Immature natural killer cell (primary cell): Measurements from ENCODE around the gene SLC9A5. TPM values are rescaled to one million over a fixed set of nuclear protein-coding genes. Genes with fewer than 3 reads are reported as not detected.
A peak's percentile ranks its signal among the peaks of the same experiment; 100 is the strongest.

ENCODE experiments used
- DNase-seq, 3 donors: peaks; one replicate each; pipeline ENCODE4 v3.0.0; 2022; ENCODE audit warnings: mixed read lengths in 1 of 3
- H3K27ac Mint-ChIP-seq, 6 donors: one replicate each; pipeline ENCODE4 v1.8.0; 2020; ENCODE audit warnings: mixed read lengths in 6 of 6, mild to moderate bottlenecking in 5 of 6, inconsistent platforms in 4 of 6, moderate library complexity in 3 of 6
- H3K27me3 Mint-ChIP-seq, 3 donors: one replicate each; pipeline ENCODE4 v1.8.0; 2020 to 2021; ENCODE audit warnings: low read depth in 3 of 3, mild to moderate bottlenecking in 3 of 3, mixed read lengths in 3 of 3, moderate library complexity in 3 of 3, inconsistent platforms in 1 of 3
- H3K36me3 Mint-ChIP-seq, 3 donors: one replicate each; pipeline ENCODE4 v1.8.0; 2020; ENCODE audit warnings: mixed read lengths in 3 of 3, inconsistent platforms in 2 of 3, mild to moderate bottlenecking in 2 of 3
- H3K4me1 Mint-ChIP-seq, 2 donors: one replicate each; pipeline ENCODE4 v1.8.0; 2020; ENCODE audit warnings: inconsistent platforms in 2 of 2, mild to moderate bottlenecking in 2 of 2, mixed read lengths in 2 of 2, moderate library complexity in 1 of 2
- H3K4me3 Mint-ChIP-seq, 5 donors: one replicate each; pipeline ENCODE4 v1.8.0; 2020; ENCODE audit warnings: mild to moderate bottlenecking in 5 of 5, mixed read lengths in 5 of 5, inconsistent platforms in 3 of 5, moderate library complexity in 3 of 5
- H3K9me3 Mint-ChIP-seq, 6 donors: one replicate each; pipeline ENCODE4 v1.8.0; 2020; ENCODE audit warnings: mild to moderate bottlenecking in 6 of 6, mixed read lengths in 6 of 6, inconsistent platforms in 4 of 6, moderate library complexity in 3 of 6
- polyA plus RNA-seq, 3 donors: library from polyadenylated mRNA; unstranded; fragments of 300-500 nt; fragmentation: Illumina TruSeq; gene quantifications; one replicate each; pipeline ENCODE4 v1.2.3, GENCODE V29; 2021

The SLC9A5 gene
- polyA plus RNA-seq, 3 donors from 2014 or later: 0.46 TPM; not detected in 2

GRCh38 chr16:67281536-67282446, 33.0 kb downstream of the SLC9A5 start:
- H3K4me3 Mint-ChIP-seq: peak overlapping the region in 1 of 5 donors; percentile 36
- H3K36me3 Mint-ChIP-seq: peaks cover 0 to 4% (median 3%) of the 10 kb centered on the region in 3 donors
- no peaks in the 10 kb centered on the region for H3K27me3 Mint-ChIP-seq
- H3K4me1 Mint-ChIP-seq: peaks cover 6 to 9% of the 10 kb centered on the region in 2 donors
- no peak overlapping the region for H3K27ac Mint-ChIP-seq
- no peak for DNase-seq
- H3K9me3 Mint-ChIP-seq: no peaks in the 10 kb centered on the region

- H3K9me3 Mint-ChIP-seq: no peaks in the 10 kb centered on the region
- no peaks in the 10 kb centered on the region for H3K27me3 Mint-ChIP-seq
- H3K27ac Mint-ChIP-seq: no peak overlapping the region
- H3K36me3 Mint-ChIP-seq: peaks cover 0 to 4% (median 3%) of the 10 kb centered on the region in 3 donors
- DNase-seq: no peak
- peaks cover 4 to 7% of the 10 kb centered on the region in 2 donors for H3K4me1 Mint-ChIP-seq
- no peak overlapping the region for H3K4me3 Mint-ChIP-seq
Measured at GRCh38 chr16:67282447-67282805, 33.6 kb downstream of the SLC9A5 start.

- peaks cover 0 to 3% of the 10 kb centered on the region in 2 donors for H3K4me1 Mint-ChIP-seq
Measured at GRCh38 chr16:67283039-67283825, 34.5 kb downstream of the SLC9A5 start.

GRCh38 chr16:67283826-67284555, 35.2 kb downstream of the SLC9A5 start:
- H3K9me3 Mint-ChIP-seq: no peaks in the 10 kb centered on the region
- H3K27ac Mint-ChIP-seq: no peak overlapping the region
- no peak overlapping the region for H3K4me3 Mint-ChIP-seq
- no peak for DNase-seq
- H3K4me1 Mint-ChIP-seq: peaks cover 2% of the 10 kb centered on the region in 2 donors
- H3K27me3 Mint-ChIP-seq: no peaks in the 10 kb centered on the region
- peaks cover 0 to 4% (median 3%) of the 10 kb centered on the region in 3 donors for H3K36me3 Mint-ChIP-seq

More at GRCh38 chr16:67283039-67283825, 34.5 kb downstream of the SLC9A5 start:
- H3K9me3 Mint-ChIP-seq: no peaks in the 10 kb centered on the region
- no peak overlapping the region for H3K4me3 Mint-ChIP-seq
- H3K27me3 Mint-ChIP-seq: no peaks in the 10 kb centered on the region
- no peak for DNase-seq
- H3K27ac Mint-ChIP-seq: peak overlapping the region in 2 of 6 donors; percentile 2 to 17
- peaks cover 0 to 4% (median 3%) of the 10 kb centered on the region in 3 donors for H3K36me3 Mint-ChIP-seq

- no peak overlapping the region for H3K4me3 Mint-ChIP-seq
- H3K27ac Mint-ChIP-seq: no peak overlapping the region
- H3K9me3 Mint-ChIP-seq: no peaks in the 10 kb centered on the region
- H3K4me1 Mint-ChIP-seq: peaks cover 12% of the 10 kb centered on the region in 2 donors
- peaks cover 0 to 4% (median 3%) of the 10 kb centered on the region in 3 donors for H3K36me3 Mint-ChIP-seq
- no peak for DNase-seq
- H3K27me3 Mint-ChIP-seq: peaks cover 0 to 5% (median 2%) of the 10 kb centered on the region in 3 donors
Measured at GRCh38 chr16:67284699-67285646, 36.2 kb downstream of the SLC9A5 start.

GRCh38 chr16:67286441-67287235, 37.9 kb downstream of the SLC9A5 start:
- H3K4me3 Mint-ChIP-seq: no peak overlapping the region

GRCh38 chr16:67287960-67288359, 39.2 kb downstream of the SLC9A5 start:
- H3K4me1 Mint-ChIP-seq: peaks cover 20 to 21% of the 10 kb centered on the region in 2 donors

More at GRCh38 chr16:67286441-67287235, 37.9 kb downstream of the SLC9A5 start:
- DNase-seq: no peak
- Mint-ChIP-seq H3K4me1 (peaks cover 20 to 21% of the 10 kb centered on the region in 2 donors), H3K27ac (no peak overlapping the region), H3K9me3 (no peaks in the 10 kb centered on the region), H3K27me3 (peaks cover 0 to 5% (median 2%) of the 10 kb centered on the region in 3 donors), H3K36me3 (peaks cover 0 to 4% (median 3%) of the 10 kb centered on the region in 3 donors)

GRCh38 chr16:67291461-67291860, 42.7 kb downstream of the SLC9A5 start:
- peaks cover 0 to 5% (median 2%) of the 10 kb centered on the region in 3 donors for H3K27me3 Mint-ChIP-seq
- no peaks in the 10 kb centered on the region for H3K9me3 Mint-ChIP-seq
- DNase-seq: no peak
- no peaks in the 10 kb centered on the region for H3K36me3 Mint-ChIP-seq
- no peak overlapping the region for H3K4me3 Mint-ChIP-seq
- peaks cover 27 to 30% of the 10 kb centered on the region in 2 donors for H3K4me1 Mint-ChIP-seq
- H3K27ac Mint-ChIP-seq: no peak overlapping the region

More at GRCh38 chr16:67287960-67288359, 39.2 kb downstream of the SLC9A5 start:
- no peak overlapping the region for H3K4me3 Mint-ChIP-seq
- peaks cover 0 to 4% (median 3%) of the 10 kb centered on the region in 3 donors for H3K36me3 Mint-ChIP-seq
- DNase-seq: no peak
- no peaks in the 10 kb centered on the region for H3K9me3 Mint-ChIP-seq
- H3K27ac Mint-ChIP-seq: no peak overlapping the region
- H3K27me3 Mint-ChIP-seq: peaks cover 0 to 5% (median 2%) of the 10 kb centered on the region in 3 donors

GRCh38 chr16:67294171-67294757, 45.5 kb downstream of the SLC9A5 start:
- H3K27ac Mint-ChIP-seq: no peak overlapping the region
- H3K9me3 Mint-ChIP-seq: no peaks in the 10 kb centered on the region
- H3K27me3 Mint-ChIP-seq: peaks cover 0 to 5% (median 2%) of the 10 kb centered on the region in 3 donors
- H3K36me3 Mint-ChIP-seq: no peaks in the 10 kb centered on the region
- H3K4me3 Mint-ChIP-seq: no peak overlapping the region
- peak in 2 of 3 donors; percentile 5 to 8 for DNase-seq
- peaks cover 22 to 24% of the 10 kb centered on the region in 2 donors for H3K4me1 Mint-ChIP-seq

GRCh38 chr16:67294938-67295361, 46.2 kb downstream of the SLC9A5 start:
- DNase-seq: no peak
- H3K9me3 Mint-ChIP-seq: no peaks in the 10 kb centered on the region
- peaks cover 16 to 17% of the 10 kb centered on the region in 2 donors for H3K4me1 Mint-ChIP-seq
- H3K27me3 Mint-ChIP-seq: no peaks in the 10 kb centered on the region
- no peak overlapping the region for H3K27ac Mint-ChIP-seq
- H3K36me3 Mint-ChIP-seq: no peaks in the 10 kb centered on the region
- H3K4me3 Mint-ChIP-seq: no peak overlapping the region

GRCh38 chr16:67296420-67296819, 47.6 kb downstream of the SLC9A5 start:
- H3K36me3 Mint-ChIP-seq: no peaks in the 10 kb centered on the region
- no peak for DNase-seq
- H3K4me1 Mint-ChIP-seq: peaks cover 7 to 8% of the 10 kb centered on the region in 2 donors
- H3K4me3 Mint-ChIP-seq: no peak overlapping the region
- H3K27me3 Mint-ChIP-seq: peaks cover 0 to 2% (median 0%) of the 10 kb centered on the region in 3 donors
- no peaks in the 10 kb centered on the region for H3K9me3 Mint-ChIP-seq
- no peak overlapping the region for H3K27ac Mint-ChIP-seq
